LoVo (cell line): ENCODE results near the gene SOWAHD.
A peak's percentile ranks its signal among the peaks of the same experiment; 100 is the strongest.
"Not testable (repeated sequence)": the region's sequence is repeated elsewhere in the genome, so short reads cannot be mapped to it uniquely, and the experiment has no call there.

ENCODE experiments used
- DNase-seq: peaks from one replicate; pipeline ENCODE4 v3.0.0-alpha.2; 2016; ENCODE audit warnings: low spot score

Gene SOWAHD, protein sequence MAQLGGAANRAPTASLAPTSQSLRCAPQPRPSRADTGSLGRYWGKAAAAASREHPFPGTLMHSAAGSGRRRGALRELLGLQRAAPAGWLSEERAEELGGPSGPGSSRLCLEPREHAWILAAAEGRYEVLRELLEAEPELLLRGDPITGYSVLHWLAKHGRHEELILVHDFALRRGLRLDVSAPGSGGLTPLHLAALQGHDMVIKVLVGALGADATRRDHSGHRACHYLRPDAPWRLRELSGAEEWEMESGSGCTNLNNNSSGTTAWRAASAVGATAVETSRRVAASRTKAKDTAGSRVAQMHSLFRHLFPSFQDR

DNA sequence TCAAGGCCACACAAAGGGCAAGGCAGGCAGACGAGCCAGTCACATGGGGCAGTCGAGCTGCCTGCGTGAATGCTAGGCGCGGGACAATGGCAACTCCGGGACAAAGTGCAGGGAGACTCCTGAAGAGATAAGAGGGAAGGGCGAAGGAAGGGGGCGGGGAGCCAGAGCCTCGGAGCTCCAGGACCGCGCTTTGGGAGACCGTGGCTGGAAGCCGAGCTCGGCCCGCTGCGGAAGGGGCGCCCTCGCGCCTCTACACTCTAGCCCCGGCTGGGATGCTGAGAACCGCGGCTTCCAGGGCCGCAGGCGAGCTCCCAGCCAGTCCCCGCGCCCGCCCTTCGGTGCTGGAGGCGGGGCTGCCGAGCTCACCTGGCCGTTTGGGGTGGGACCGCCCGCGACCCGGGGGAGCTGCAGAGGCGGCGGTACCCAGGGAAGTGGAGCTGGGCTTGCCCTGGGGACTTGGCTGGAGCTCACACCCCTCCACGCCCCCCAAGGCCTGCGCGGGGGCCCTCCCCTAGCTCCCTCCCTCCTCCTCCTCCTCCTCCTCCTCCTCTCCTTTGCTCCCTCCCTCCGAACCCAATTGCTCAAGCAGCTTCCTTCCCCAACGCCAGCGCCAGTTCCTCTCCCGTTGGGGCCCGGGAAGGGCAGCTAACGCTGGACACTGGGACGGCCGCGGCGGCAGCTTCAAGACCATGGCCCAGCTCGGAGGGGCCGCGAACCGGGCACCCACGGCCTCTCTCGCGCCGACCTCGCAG is at the start of gene SOWAHD:
Gene SOWAHD, plus strand, starts transcription at position 610 of the 752 bp plus-strand sequence. Its CDS starts 80 bp downstream, at position 690.
- DNase-seq = peak; percentile 31

DNA sequence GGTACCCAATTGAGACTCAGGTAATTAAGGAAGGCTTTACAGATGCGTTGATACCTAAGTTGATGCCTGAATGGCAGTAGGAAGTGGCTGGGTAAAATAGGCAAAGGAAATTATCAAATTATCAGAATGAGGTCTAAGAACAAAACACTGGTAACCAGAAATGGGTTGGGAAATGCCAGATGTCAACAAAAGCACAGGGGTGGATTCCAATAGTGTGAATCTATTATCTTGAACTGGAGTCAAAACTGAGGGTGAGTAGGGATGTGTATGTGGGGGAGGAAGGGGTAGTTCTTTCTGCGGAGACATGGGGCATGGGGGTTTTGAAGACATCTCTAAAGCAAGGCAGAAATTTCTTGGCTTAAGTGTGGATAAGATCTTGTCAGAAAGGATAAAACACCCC is 49.5 kb upstream of the SOWAHD start:
- DNase-seq = no peak

DNA sequence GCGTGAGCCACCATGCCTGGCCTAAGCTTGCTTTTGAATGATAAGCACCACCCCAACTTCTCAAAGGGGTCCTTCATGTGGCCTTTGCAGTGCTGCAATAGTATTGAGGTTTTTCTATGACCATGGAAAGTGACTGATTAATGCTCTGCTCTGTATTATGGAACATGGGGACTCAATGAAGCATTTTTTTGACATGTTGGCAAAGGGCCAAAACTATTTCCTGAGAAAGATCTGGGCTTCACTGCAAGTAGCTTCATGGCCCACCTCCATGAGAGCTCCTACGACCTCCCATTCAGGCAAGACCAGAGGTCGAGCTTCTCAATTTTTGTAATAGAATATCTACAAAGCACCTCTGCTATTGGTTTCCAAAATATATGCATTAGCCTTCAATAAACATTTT is 48.8 kb upstream of the SOWAHD start:
- no peak for DNase-seq

DNA sequence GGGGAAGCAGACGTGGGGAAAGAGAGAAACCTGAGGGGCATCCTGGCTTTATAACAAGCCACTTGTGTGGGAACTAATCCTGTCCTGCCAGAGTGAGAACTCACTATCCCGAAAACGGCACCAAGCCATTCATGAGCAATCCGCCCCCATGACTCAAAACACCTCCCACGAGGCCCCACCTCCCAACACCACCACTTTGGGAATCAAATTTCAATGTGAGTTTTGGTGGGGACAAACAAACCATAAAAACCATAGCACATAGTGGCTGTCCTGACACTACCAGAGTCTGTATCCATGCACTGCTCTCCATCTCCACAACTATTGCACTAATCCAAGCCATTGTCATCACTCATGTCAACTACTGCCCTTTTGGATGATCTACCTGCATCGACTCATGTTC is 36.9 kb upstream of the SOWAHD start:
- DNase-seq = no peak

DNA sequence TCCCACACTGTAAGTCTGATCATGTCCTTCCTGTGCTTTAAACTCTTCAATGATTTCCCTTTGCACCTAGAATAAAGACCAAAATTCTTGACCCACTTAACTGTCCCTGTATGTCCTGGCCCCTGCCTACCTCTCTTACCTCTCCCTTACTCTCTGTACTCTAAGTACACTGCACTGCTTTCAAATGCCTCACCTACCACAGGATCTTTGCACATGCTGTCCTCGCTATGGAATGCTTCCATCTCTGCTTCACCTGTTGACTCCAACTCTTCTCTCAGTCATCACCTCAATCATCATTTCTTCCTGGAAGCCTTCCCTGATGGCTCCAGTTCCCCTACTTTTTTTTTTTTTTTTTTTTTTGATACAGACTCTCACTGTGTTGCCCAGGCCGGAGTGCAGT is 36.5 kb upstream of the SOWAHD start:
- no peak for DNase-seq

DNA sequence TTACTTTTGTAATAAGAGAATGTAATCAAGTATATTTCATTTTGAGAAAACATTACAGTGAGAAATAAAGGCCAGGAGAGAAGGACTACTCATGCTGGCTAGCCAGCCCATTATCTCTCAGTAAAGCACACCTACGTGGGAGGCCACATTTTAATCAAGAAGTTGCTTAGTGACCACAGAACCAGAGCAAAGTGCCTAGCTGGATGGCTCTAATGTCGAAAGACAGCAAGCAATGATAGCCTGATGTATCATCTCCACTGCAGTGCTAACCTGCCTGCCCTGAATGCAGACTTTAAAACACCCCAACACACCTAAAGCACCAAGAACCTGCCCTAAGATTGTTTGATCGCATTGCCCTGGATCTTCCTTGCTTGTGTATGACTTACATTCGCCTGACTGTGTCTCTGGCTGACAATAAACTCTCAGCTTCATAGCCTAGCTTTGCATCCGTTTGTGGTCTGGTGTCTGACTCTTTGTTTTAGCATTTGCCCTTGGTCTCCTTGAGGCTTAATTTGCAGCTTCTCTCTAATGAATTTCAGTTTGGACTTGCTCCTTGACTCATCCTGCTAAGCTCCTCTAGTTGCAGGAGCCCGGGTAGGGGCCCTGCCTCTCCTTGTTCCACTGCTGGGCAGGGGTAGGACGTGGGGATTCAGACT is 31.4 kb upstream of the SOWAHD start:
- DNase-seq = no peak

DNA sequence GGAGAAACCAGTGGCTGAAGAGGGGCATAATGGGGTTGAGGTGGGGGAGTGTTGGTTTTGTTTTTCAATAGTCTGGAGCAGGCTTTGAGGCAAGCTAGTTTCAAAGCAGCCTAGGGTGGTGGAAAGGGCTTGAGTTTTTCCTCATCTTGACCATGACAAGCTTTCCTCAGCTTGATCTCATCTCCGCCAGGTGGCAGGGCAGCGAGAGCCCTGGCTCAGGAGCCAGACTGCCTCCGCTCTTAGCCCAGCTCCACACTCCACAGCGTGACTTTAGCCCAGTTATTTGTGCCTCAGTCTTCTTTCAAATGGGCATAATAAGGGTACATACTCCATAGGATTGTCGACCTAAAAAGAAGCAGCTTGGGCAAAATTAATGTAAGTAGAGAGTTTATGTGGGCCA is 29.9 kb upstream of the SOWAHD start:
- DNase-seq = no peak

DNA sequence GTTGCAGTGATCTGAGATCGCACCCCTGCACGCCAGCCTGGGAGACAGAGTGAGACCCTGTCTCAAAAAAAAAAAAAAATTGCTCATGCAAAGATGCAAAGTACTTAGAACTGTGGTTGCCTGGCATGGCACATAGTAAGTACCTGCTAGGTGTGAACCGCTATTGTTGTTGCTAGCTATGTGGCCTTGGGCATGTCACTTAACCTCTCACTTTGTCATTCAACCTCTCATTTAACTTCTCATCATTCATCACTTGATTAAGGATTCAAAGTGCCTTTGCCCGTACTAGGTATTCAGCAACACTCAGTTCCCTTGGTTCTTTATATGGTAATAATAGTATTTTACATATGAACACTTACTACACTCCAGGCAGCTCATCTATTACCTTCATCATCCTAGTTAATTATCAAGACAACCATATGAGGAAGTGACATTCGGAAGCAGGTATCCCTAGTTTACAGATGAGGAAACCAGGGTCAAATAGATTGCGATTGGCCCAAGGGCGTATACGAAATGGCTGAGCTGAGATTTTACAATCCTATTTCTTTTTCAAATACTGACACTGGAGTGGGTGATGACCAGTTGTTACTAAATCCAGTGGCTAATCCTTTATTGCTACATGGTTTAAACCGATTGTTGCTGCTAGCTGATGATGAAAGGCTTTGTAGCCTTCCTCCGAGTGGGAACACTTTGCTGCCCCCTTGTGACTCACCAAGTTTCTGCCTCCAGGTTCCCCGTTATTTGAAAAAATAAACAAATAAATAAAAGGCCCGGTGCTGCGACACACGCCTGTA is 28.8 kb upstream of the SOWAHD start:
- DNase-seq = peak; percentile 58

DNA sequence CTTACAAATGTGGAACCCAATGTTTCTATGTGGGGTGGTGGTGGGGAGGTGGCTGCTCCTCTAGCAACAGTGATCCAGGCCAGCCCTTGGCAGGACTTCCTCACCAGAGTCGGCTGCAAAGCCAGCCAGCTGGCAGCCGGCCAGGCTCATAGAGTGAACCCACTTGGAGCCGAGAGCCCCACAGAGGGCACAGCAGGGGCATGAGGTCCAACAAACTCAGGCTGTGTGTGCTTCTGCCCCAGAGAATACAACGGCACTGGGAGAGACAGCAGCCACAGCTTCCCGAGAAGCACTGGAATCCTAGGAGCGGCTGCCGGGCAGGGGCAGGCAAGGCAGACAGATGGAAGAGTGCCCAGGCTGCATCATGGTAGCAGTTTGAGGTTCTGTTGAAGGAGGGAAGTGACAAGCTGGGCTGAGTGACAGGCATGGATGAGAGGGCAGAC is 23.5 kb upstream of the SOWAHD start:
- DNase-seq = no peak

DNA sequence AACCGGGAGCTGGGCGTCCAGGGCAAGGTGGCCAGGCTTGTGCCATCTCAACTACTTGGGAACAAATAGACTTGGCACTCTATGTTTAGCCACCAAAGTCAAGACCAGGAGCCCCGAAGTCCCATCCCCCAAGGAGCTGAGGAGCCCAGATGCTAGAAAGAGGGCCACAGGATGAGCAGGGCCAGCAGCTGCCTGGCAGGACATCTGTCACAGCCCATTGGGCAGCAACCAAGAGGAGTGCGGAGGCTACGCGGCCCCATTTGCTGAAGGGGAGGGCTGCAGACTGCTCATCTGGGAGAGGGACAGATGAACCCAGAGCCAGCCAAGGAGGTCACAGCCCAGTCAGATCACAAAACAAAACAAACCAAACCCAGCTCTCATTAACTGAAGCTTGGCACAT is 22.9 kb upstream of the SOWAHD start:
- DNase-seq = no peak

DNA sequence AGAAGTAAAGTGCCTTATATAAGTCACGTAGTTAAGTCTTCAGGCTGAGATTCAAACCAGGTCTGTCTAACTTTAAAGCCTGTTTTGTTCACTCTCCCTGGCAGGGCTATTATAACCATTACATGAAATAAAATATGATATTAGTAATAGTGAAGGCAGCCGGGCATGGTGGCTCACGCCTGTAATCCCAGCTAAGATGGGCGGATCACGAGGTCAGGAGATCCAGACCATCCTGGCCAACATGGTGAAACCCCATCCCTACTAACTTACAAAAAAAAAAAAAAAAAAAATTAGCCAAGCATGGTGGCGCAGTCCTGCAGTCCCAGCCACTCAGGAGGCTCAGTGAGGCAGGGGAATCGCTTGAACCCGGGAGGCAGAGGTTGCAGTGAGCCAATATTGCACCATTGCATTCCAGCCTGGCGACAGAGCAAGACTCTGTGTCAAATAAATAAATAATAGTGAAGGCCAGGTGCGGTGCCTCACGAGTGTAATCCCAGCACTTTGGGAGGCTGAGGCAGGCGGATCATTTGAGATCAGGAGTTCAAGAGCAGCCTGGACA is 22.1 kb upstream of the SOWAHD start:
- DNase-seq = no peak

DNA sequence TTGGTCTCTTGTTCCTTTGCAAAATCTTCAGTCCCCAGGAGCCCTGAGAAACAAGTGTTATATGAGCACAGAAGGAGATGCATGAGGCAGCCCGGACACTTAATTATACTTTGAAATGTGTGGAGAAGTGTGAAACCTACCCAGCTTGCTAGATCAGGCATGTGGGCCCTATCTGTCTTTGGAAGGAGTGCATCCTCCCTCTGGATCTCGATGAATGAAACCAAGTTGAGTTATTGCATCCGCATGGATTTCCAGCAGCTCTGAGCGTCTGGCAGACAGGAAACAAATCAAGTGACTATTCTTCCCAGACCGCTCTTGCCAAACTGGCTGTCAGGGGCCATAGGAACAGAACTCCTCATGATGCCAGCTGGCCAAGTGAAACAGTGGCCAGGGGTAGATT is 19.6 kb upstream of the SOWAHD start:
- no peak for DNase-seq

DNA sequence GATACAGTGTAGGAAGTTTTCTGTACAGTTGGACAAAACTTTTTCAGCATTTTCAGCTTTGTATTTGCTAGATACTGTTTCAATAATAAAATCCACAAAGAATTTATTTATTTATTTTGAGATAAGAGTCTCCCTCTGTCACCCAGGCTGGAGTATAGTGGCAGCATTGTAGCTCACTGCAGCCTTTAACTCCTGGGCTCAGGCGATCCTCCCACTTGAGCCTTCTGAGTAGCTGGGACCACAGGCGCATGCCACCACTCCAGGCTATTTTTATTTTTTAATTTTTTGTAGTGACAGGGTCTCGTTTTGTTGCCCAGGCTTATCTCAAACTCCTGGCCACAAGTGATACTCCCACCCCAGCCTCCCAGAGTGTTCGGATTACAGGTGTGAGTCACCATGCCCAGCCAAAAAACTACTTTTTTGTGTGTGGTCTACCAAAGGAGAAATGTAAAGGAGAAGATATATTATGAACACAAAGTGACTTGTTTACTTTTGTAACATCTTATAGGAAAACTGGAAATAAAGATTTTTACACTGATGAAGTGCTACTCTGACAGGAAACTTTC is 13.0 kb upstream of the SOWAHD start:
- no peak for DNase-seq

DNA sequence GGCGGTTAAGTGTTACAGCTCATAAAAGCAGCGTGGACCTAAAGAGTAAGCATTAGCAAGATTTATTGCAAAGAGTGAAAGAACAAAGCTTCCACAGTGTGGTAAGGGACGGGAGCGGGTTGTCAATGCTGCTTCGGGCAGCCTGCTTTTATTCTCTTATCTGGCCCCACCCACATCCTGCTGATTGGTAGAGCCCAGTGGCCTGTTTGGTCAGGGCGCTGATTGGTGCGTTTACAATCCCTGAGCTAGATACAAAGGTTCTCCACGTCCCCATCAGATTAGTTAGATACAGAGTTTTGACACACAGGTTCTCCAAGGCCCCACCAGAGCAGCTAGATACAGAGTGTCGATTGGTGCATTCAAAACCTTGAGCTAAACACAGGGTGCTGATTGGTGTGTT is 8.3 kb upstream of the SOWAHD start:
- DNase-seq = not testable (repeated sequence)

DNA sequence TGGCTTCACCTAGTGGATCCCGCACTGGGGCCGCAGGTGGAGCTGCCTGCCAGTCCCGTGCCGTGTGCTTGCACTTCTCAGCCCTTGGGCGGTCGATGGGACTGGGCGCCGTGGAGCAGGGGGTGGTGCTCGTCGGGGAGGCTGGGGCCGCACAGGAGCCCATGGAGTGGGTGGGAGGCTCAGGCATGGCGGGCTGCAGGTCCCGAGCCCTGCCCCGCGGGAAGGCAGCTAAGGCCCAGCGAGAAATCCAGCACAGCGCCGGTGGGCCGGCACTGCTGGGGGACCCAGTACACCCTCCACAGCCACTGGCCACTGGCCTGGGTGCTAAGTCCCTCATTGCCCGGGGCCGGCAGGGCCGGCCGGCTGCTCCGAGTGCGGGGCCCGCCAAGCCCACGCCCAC is 7.6 kb upstream of the SOWAHD start:
- not testable (repeated sequence) for DNase-seq

DNA sequence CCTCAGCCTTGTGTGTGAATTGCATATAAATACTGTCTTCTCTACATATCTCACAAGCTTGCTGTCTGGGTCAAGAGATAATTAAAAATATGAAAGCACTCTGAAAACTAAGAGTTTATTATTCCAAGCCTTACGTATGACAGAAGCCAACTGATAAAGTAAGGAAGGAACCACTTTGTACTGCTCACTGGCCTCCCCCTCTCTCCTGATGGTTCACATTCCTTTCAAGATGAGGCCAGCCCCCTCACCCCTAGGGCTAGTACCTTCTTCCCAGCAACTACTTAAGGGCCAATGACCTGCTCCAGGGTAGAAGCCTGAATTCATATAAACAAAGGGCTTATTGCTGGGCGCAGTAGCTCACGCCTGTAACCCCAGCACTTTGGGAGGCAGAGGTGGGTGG is 5.4 kb upstream of the SOWAHD start:
- no peak for DNase-seq

DNA sequence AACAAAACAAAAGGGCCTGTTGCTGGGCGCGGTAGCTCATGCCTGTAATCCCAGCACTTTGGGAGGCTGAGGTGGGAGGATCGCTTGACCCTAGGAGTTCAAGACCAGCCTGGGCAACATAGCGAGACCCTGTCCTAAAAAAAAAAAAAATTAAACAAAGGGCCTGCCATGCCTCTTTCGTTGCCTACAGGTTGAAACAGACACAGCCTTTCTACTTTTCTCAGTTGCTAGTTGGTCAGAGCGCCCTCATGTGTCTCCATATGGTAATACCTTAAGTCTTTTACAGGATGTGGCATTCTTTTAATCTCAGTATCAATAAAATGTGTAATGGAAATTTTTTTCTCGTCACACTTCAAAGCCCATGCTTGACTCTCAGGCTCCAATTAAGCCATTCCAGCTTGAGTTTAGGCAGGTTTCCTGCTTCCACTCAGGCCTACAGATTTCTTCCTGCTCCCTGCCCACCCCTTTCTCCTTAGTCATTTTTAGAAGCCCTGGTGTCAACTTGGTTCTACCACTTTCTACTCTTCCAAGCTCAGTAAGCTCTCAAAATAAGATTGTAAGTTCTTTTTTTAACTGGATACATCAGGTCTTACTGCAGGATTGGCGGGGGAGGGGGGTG is 4.6 kb upstream of the SOWAHD start:
- DNase-seq = peak; percentile 9

DNA sequence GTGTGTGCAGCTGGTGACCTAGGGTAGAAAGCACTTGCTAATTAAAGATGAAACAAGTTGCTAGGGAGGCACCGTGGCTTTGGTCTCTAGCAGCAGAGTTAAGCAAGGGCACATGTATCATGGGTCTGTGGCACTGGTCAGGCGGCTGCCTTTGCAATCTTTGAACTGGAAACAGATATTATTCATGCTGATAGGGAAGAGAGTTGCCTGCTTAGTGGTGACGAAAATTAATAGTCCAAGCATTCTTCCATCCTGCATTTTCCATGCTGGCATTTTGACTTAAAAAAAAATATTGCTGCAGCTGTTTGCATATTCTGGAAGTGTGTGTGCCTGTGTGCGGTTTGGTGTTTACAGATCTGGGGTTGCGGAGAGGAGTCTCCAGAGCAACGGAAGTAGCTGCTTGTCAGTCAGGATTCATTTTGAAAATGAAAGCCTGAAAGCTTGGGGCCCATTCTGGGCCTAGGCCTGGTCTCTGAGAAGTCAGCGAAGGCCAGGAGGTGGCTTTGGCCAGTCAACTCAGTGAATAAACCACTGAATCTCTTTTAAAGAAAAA is 2.3 kb upstream of the SOWAHD start:
- DNase-seq = no peak

DNA sequence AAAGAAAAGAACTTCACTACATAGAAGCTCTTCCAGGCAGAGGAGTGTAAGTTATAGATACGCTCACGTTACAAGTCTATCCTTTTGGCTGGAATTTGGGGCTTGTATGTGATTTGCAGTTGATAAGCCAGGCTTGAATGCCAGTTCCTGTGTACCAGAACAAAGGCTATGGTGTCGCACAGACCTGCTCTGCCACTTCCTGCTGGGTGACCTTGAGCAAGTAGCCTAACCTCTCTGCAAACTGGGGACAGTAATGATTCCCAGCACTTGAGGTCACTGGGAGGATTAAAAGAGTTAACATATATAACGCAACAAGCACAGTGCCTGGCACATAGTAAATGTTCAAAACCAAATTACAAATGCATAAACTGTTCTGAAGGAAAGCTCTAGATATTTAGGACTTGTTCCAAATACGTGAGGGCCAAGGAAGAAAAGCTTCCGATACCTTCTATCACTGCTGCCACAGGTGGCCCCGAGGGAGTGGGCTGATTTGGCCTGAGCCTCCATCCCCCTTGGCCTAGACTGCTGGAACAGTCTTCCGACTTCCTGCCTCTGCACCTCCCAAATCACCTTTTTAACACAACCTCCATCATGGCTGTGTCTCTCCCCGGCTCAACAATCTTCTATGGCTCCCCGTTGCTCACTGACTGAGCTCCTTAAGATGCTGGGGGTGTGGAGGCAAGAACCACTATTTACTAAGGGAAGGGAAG is 1.3 kb upstream of the SOWAHD start:
- no peak for DNase-seq

DNA sequence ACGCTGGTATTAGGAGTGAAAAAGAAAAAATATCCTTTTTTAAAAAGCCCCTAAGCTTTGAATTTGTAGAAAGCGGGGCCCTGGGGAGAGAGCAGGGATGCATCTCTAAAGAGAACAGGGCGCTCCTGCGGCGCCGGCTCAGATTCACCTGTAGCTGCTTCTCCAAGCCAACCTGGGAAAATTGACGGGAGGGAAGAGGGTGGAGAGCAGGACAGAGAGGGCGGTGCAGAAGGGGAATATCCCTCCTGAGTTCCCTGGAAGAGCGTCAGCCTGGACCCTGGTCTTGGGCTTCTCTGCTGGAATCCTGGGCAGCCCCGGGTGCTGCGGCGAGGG is 776 bp upstream of the SOWAHD start:
- DNase-seq = no peak
